Liver (tissue), 9 donors: Measurements from ENCODE around the gene SLX4IP. TPM values are rescaled to one million over a fixed set of nuclear protein-coding genes. Genes with fewer than 3 reads are reported as not detected.

Source experiments
- DNase-seq: peaks from one replicate; pipeline ENCODE4 v3.0.0-alpha.2; 2017; ENCODE audit warnings: low spot score
- H3K27ac ChIP-seq, 2 donors: one replicate each; pipeline ENCODE4 v1.7.0; 2013; ENCODE audit warnings: inconsistent platforms in 2 of 2, low read length in 2 of 2, control low read depth in 1 of 2, low read depth in 1 of 2, mild to moderate bottlenecking in 1 of 2
- H3K27me3 ChIP-seq, 4 donors: one replicate each; pipeline versions ENCODE4 v1.6.1 to v1.7.0; 2013; ENCODE audit warnings: low read length in 3 of 4, inconsistent platforms in 1 of 4, mild to moderate bottlenecking in 1 of 4, moderate library complexity in 1 of 4; ENCODE audit not compliant: control insufficient read depth in 4 of 4, insufficient read depth in 4 of 4
- H3K36me3 ChIP-seq, 4 donors: one replicate each; pipeline versions ENCODE4 v1.6.1 to v1.7.0; 2013; ENCODE audit warnings: low read length in 3 of 4, mild to moderate bottlenecking in 3 of 4, low read depth in 1 of 4, moderate library complexity in 1 of 4; ENCODE audit not compliant: control insufficient read depth in 4 of 4, insufficient read depth in 3 of 4
- H3K4me1 ChIP-seq, 4 donors: one replicate each; pipeline versions ENCODE4 v1.6.1 to v1.7.0; 2013; ENCODE audit warnings: low read length in 3 of 4, mild to moderate bottlenecking in 3 of 4, moderate library complexity in 1 of 4; ENCODE audit not compliant: control insufficient read depth in 4 of 4, insufficient read depth in 4 of 4
- H3K4me3 ChIP-seq, 3 donors: one replicate each; pipeline versions ENCODE4 v1.6.1 to v1.7.0; 2013; ENCODE audit warnings: low read length in 3 of 3, control low read depth in 1 of 3, low read depth in 1 of 3, mild to moderate bottlenecking in 1 of 3
- H3K9ac ChIP-seq, 2 donors: one replicate each; pipeline ENCODE4 v1.7.0; 2013; ENCODE audit warnings: low read length in 2 of 2, mild to moderate bottlenecking in 2 of 2, moderate library complexity in 2 of 2, control low read depth in 1 of 2, low read depth in 1 of 2
- H3K9me3 ChIP-seq, 4 donors: one replicate each; pipeline versions ENCODE4 v1.6.1 to v1.7.0; 2013; ENCODE audit warnings: low read length in 3 of 4; ENCODE audit not compliant: control insufficient read depth in 4 of 4
- CTCF ChIP-seq: fragments of 150-350 bp; IDR thresholded peaks from 2 replicates; pipeline ENCODE4 v1.5.1; 2017; ENCODE audit warnings: improper control_type of control experiment, low read depth, low read length; ENCODE audit not compliant: missing input control
- EGR1 ChIP-seq, 2 donors: IDR thresholded peaks; 2 replicates each; pipeline ENCODE4 v1.6.1; 2016 to 2018; ENCODE audit warnings: antibody characterized with exemption in 2 of 2, low read depth in 2 of 2
- FOXA1 ChIP-seq: IDR thresholded peaks from 2 replicates; pipeline ENCODE4 v1.6.1; 2016; ENCODE audit warnings: antibody characterized with exemption
- FOXA2 ChIP-seq: IDR thresholded peaks from 2 replicates; pipeline ENCODE4 v1.6.1; 2016; ENCODE audit warnings: antibody characterized with exemption
- GABPA ChIP-seq, 2 donors: IDR thresholded peaks in 1 of 2; conservative IDR thresholded peaks in 1 of 2; 2 replicates each; pipeline ENCODE4 v1.6.1; 2016; ENCODE audit warnings: antibody characterized with exemption in 2 of 2, mild to moderate bottlenecking in 1 of 2, moderate library complexity in 1 of 2
- HNF4A ChIP-seq, 2 donors: conservative IDR thresholded peaks; 2 replicates each; pipeline ENCODE4 v1.6.1; 2016; ENCODE audit warnings: antibody characterized with exemption in 2 of 2, mild to moderate bottlenecking in 2 of 2
- HNF4G ChIP-seq: IDR thresholded peaks from 2 replicates; pipeline ENCODE4 v1.6.1; 2016; ENCODE audit warnings: antibody characterized with exemption
- JUND ChIP-seq, 2 donors: IDR thresholded peaks; 2 replicates each; pipeline ENCODE4 v1.6.1; 2016; ENCODE audit warnings: antibody characterized with exemption in 2 of 2
- MAX ChIP-seq: IDR thresholded peaks from 2 replicates; pipeline ENCODE4 v1.6.1; 2016; ENCODE audit warnings: antibody characterized with exemption
- NR2F2 ChIP-seq: IDR thresholded peaks from 2 replicates; pipeline ENCODE4 v1.6.1; 2016; ENCODE audit warnings: antibody characterized with exemption
- RAD21 ChIP-seq, 2 donors: IDR thresholded peaks; 2 replicates each; pipeline ENCODE4 v1.6.1; 2016; ENCODE audit warnings: antibody characterized with exemption in 2 of 2, mild to moderate bottlenecking in 2 of 2
- RXRA ChIP-seq, 2 donors: IDR thresholded peaks; 2 replicates each; pipeline ENCODE4 v1.6.1; 2017 to 2018; ENCODE audit warnings: antibody characterized with exemption in 2 of 2, mild to moderate bottlenecking in 1 of 2
- TAF1 ChIP-seq: conservative IDR thresholded peaks from 2 replicates; pipeline ENCODE4 v1.6.1; 2016; ENCODE audit warnings: antibody characterized with exemption, mild to moderate bottlenecking
- YY1 ChIP-seq: IDR thresholded peaks from 2 replicates; pipeline ENCODE4 v1.6.1; 2016; ENCODE audit warnings: antibody characterized with exemption, mild to moderate bottlenecking
- ZBTB33 ChIP-seq: IDR thresholded peaks from 2 replicates; pipeline ENCODE4 v1.6.1; 2016; ENCODE audit warnings: antibody characterized with exemption
- WGBS: extraction: QIAGEN DNeasy Blood & Tissue Kit; methylation state at CpG from one replicate; pipeline ENCODE4 v1.1.7; 2013; 5-methylcytosine and 5-hydroxymethylcytosine counted together
- polyA plus RNA-seq, 2 donors: library from polyadenylated mRNA; stranded (reverse) in 1 of 2; unstranded in 1 of 2; fragments of 200-250 nt in 1 of 2; fragments of >200 nt in 1 of 2; fragmentation: Nextera tagmentation in 1 of 2; extraction: Ambion mirVana in 1 of 2; gene quantifications; one replicate each; pipeline versions ENCODE4 v1.2.1 to v1.2.3, GENCODE V29; 2013 to 2015
- total RNA-seq, 2 donors: library from RNA; depleted of rRNA; stranded (reverse); fragments of >200 nt; gene quantifications; one replicate each; pipeline ENCODE4 v1.2.3, GENCODE V29; 2014
- TF ChIP-seq, protein P1 (sequence below): IDR thresholded peaks from 2 replicates; pipeline ENCODE4 v1.6.1; 2016; ENCODE audit warnings: antibody characterized with exemption, mild to moderate bottlenecking
- TF ChIP-seq, protein P2 (sequence below): IDR thresholded peaks from 2 replicates; pipeline ENCODE4 v1.6.1; 2016; ENCODE audit warnings: antibody characterized with exemption
- donor health status: healthy.
- donor health status: healthy.
- donor health status: healthy.
- donor health status: healthy.
- donor health status: healthy.

Gene SLX4IP
- total and polyA plus RNA-seq, 4 donors = 1.1 to 3.4 (median 2.7) TPM

DNA sequence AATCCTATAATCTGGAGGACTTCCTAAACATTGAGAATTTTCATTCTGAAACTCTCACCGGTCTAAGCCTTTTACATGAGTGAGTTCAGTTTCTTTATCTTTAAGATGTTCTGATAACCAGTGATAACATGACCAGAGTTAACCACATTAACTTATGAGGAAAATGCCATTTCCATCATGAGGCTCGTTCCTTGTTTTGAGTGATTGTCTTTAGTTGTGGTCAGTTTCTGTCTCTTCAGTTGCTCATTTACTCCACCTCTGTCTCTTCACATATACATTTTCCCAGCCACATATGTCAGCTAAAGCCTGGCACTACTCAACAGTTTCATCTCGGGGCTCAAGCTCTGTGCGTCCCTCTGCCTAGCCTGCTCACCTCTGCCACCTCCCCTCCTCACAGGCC, 168.3 kb downstream of the SLX4IP start:
- no peak overlapping the region for H3K27ac ChIP-seq
- TF ChIP-seq, protein P1, sequence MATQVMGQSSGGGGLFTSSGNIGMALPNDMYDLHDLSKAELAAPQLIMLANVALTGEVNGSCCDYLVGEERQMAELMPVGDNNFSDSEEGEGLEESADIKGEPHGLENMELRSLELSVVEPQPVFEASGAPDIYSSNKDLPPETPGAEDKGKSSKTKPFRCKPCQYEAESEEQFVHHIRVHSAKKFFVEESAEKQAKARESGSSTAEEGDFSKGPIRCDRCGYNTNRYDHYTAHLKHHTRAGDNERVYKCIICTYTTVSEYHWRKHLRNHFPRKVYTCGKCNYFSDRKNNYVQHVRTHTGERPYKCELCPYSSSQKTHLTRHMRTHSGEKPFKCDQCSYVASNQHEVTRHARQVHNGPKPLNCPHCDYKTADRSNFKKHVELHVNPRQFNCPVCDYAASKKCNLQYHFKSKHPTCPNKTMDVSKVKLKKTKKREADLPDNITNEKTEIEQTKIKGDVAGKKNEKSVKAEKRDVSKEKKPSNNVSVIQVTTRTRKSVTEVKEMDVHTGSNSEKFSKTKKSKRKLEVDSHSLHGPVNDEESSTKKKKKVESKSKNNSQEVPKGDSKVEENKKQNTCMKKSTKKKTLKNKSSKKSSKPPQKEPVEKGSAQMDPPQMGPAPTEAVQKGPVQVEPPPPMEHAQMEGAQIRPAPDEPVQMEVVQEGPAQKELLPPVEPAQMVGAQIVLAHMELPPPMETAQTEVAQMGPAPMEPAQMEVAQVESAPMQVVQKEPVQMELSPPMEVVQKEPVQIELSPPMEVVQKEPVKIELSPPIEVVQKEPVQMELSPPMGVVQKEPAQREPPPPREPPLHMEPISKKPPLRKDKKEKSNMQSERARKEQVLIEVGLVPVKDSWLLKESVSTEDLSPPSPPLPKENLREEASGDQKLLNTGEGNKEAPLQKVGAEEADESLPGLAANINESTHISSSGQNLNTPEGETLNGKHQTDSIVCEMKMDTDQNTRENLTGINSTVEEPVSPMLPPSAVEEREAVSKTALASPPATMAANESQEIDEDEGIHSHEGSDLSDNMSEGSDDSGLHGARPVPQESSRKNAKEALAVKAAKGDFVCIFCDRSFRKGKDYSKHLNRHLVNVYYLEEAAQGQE = no peak
- TF ChIP-seq CTCF = no peak
- no peak for TF ChIP-seq GABPA (IDR thresholded peaks at IDR 0.05 in 1 of 2, conservative IDR thresholded peaks at IDR 0.05 in 1 of 2)
- TF ChIP-seq RAD21 (IDR thresholded peaks at IDR 0.05) = no peak
- TF ChIP-seq TAF1 = no peak
- no peak overlapping the region for H3K9ac ChIP-seq
- 94% methylated on average over 4 of the region's 4 CpGs for WGBS
- no peaks in the 10 kb centered on the region for H3K27me3 ChIP-seq
- H3K9me3 ChIP-seq = no peaks in the 10 kb centered on the region
- peaks cover 0 to 12% (median 1%) of the 10 kb centered on the region in 4 donors for H3K36me3 ChIP-seq
- H3K4me1 ChIP-seq = no peaks in the 10 kb centered on the region
- DNase-seq = no peak
- no peak overlapping the region for H3K4me3 ChIP-seq

GRCh38 chr20:10603971-10604864, 169.1 kb downstream of the SLX4IP start:
- H3K27ac ChIP-seq = no peak overlapping the region
- no peak for DNase-seq
- H3K27me3 ChIP-seq = no peaks in the 10 kb centered on the region
- no peaks in the 10 kb centered on the region for H3K4me1 ChIP-seq
- H3K36me3 ChIP-seq = peaks cover 0 to 6% (median 1%) of the 10 kb centered on the region in 4 donors
- H3K4me3 ChIP-seq = no peak overlapping the region
- no peak overlapping the region for H3K9ac ChIP-seq
- WGBS = 83% methylated on average over 8 of the region's 8 CpGs
- no peaks in the 10 kb centered on the region for H3K9me3 ChIP-seq
- TF ChIP-seq TAF1 (no peak), FOXA1 (no peak), EGR1 (IDR thresholded peaks at IDR 0.05; ENCODE audit: low read depth in 2 of 2) (no peak), CTCF (no peak), HNF4G (peak; percentile 16), NR2F2 (no peak), MAX (no peak), JUND (IDR thresholded peaks at IDR 0.05) (peak; percentile 55 to 65), RXRA (IDR thresholded peaks at IDR 0.05) (no peak), HNF4A (conservative IDR thresholded peaks at IDR 0.05) (peak in 1 of 2 donors; percentile 53), ZBTB33 (no peak), YY1 (no peak), FOXA2 (peak; percentile 33), RAD21 (IDR thresholded peaks at IDR 0.05) (no peak)
- TF ChIP-seq, protein P2, sequence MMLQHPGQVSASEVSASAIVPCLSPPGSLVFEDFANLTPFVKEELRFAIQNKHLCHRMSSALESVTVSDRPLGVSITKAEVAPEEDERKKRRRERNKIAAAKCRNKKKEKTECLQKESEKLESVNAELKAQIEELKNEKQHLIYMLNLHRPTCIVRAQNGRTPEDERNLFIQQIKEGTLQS = no peak
- TF ChIP-seq, protein P1 = no peak
